Fibroblast of peridontal ligament (primary cell): ENCODE results near the gene HABP4.

Source experiments
- DNase-seq: peaks from one replicate; pipeline ENCODE4 v3.0.0-alpha.2; 2010; ENCODE audit errors: extremely low read depth

Gene HABP4

DNA sequence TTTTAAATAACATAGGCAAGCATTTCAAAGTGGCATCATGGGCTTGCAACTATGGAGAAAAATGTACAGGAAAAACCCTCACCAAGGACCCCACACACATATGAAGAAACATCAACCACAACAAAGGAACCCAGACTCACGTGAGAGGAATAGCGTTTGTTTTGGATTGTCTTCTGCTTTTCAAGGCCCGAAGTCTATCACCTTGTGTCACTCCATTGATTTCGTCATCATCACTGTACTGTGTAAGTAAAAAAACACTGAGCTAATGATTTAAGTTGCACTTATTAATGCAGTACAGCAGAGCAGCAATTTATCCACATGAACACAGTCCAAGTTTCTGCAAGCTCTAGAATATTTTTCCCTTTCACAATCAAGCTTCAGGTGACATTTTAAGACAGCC is 72.4 kb downstream of the HABP4 start:
- DNase-seq: no peak

DNA sequence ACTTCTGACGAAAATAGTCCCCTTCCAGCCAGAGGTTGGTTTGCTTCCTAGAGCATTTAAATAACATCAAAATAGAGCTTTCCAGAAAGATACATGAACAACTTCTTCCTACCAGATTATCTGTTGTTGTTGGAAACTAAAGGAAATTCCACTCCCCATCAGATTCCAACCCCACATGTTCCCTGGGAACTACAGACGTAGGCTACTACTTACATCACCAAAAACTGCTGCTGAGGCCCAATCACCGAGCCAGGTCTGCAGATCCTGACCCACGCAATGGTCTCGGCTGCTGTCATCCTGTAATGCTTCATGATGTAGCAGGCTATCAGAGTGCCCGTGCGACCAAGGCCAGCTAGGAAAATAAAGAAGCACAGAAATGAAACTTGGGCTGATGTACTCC is 73.4 kb downstream of the HABP4 start:
- DNase-seq: peak; percentile 49

DNA sequence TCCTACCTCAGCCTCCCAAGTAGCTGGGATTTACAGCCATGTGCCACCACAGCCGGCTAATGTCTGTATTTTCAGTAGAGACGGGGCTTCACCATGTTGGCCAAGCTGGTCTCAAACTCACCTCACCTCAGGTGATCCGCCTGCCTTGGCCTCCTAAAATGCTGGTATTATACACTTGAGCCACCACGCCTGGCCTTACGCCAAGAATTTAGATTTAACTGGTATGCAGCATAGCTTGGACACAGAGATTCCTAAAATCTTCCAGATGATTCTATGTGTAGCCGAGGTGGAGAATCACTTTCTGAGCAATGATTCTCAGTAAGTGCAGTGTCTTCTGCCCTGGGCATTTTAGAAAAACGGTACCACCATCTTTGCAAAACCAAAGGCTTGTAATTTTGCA is 74.1 kb downstream of the HABP4 start:
- DNase-seq: no peak

DNA sequence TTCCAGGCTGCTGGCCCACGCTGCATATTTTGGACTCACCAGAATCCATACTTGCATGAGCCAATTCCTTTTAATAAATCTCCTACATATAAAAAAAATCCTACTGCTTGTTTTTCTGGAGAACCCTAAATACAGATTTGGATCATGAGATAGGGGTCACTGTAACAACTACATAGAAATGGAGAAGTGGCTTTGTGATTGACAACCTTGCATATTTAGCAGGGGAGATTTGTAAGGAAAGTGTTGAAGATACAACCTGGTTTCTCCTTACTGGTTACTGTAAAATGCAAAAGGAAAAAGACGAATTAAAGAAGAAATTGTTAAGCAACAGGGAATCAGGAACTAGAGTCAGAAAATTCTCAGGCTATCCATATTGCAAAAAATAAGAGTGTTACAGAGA is 74.8 kb downstream of the HABP4 start:
- DNase-seq: no peak

DNA sequence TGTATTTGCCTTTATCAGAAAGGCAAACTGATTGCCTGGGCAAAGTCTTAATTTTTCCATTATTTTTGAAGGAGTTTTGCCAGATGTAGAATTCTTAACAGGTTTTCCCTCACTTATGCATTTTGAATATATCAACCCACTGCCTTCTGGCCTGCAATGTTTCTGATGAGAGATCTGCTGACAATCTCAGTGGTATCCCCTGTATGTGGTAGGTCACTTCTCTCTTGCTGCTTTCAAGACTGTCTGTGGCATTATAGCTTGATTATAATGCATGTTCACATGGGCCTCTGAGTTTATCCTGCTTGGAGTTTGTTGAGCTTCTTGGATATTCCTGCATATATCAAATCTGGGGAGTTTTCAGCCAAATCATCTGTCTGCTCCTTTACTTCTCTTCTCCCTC is 82.2 kb downstream of the HABP4 start:
- no peak for DNase-seq

DNA sequence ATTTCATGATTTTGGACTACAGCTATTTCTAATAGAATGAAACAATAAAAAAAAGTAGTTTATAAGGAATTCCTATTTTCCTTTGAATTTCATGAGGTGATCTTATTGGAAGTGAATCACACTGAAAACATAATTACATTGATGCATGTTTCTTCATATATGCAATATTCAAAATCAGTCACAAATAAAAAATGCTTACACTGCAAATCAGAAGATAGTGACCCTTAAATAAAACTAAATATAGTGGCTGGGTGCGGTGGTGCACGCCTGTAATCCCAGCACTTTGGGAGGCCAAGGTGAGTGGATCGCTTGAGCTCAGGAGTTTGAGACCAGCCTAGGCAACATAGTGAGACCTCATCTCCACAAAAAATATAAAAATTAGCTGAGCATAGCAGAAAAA is 90.1 kb downstream of the HABP4 start:
- no peak for DNase-seq
